BLaER1 treated with 17β-estradiol and CSF1 and Interleukin-3, amounts not matched to agents 10 nM and 100 nM (cell line): Measurements from ENCODE around the gene STEEP1.
A peak's percentile ranks its signal among the peaks of the same experiment; 100 is the strongest.

Experiments
- H3K27ac ChIP-seq, 11 experiments: shearing (Covaris generic); formaldehyde crosslinking; 2 replicates each; pipeline ENCODE4 v1.8.1; 2022
- H3K27me3 ChIP-seq, 11 experiments: shearing (Covaris generic); formaldehyde crosslinking; 2 replicates each; pipeline ENCODE4 v1.8.1; 2022
- H3K36me3 ChIP-seq, 11 experiments: shearing (Covaris generic); formaldehyde crosslinking; 2 replicates each; pipeline ENCODE4 v1.8.1; 2022
- H3K4me1 ChIP-seq, 10 experiments: shearing (Covaris generic); formaldehyde crosslinking; 2 replicates each; pipeline ENCODE4 v1.8.1; 2022
- H3K4me2 ChIP-seq, 11 experiments: shearing (Covaris generic); formaldehyde crosslinking; 2 replicates each; pipeline ENCODE4 v1.8.1; 2022
- H3K4me3 ChIP-seq, 10 experiments: shearing (Covaris generic); formaldehyde crosslinking; 2 replicates each; pipeline ENCODE4 v1.8.1; 2022
- H3K9ac ChIP-seq, 11 experiments: shearing (Covaris generic); formaldehyde crosslinking; 2 replicates each; pipeline ENCODE4 v1.8.1; 2022
- H3K9me3 ChIP-seq, 11 experiments: shearing (Covaris generic); formaldehyde crosslinking; replicated peaks in 1 of 11; 2 replicates each; pipeline ENCODE4 v1.8.1; 2022
- H4K20me1 ChIP-seq, 11 experiments: shearing (Covaris generic); formaldehyde crosslinking; 2 replicates each; pipeline ENCODE4 v1.8.1; 2022
- Cebpa-rat ChIP-seq, 11 experiments: shearing (Covaris generic); IDR thresholded peaks; 2 replicates each; pipeline ENCODE4 v1.8.1; 2022

The STEEP1 gene

GRCh38 chrX:119565107-119565663 is at the start of gene STEEP1:
STEEP1 (minus strand) TSS chrX:119565409; CDS start chrX:119565355, 54 bp downstream.
- Histone ChIP-seq H3K27me3 (no peaks in the 10 kb centered on the region), H3K9ac (peak within 1 kb of the TSS; percentile 76 to 85 (median 81)), H3K4me2 (peak within 1 kb of the TSS; percentile 68 to 83 (median 74)), H4K20me1 (peaks cover 0 to 11% (median 0%) of the 10 kb centered on the region in 11 experiments; a peak in 4 of 22 replicates), H3K4me1 (peaks cover 0 to 13% (median 7%) of the 10 kb centered on the region in 10 experiments; a peak in 7 of 20 replicates), H3K4me3 (peak within 1 kb of the TSS; percentile 62 to 80 (median 72)), H3K36me3 (peaks cover 0 to 16% (median 1%) of the 10 kb centered on the region in 11 experiments; a peak in 11 of 22 replicates), H3K27ac (peak within 1 kb of the TSS; percentile 55 to 75 (median 65); a peak in 21 of 22 replicates), H3K9me3 (no peaks in the 10 kb centered on the region)
- TF ChIP-seq Cebpa-rat (IDR thresholded peaks at IDR 0.05), result no peak

GRCh38 chrX:119614776-119615175 is 49.6 kb upstream of the STEEP1 start:
- no peaks in the 10 kb centered on the region for H3K9me3 ChIP-seq
- H3K36me3 ChIP-seq, result no peaks in the 10 kb centered on the region
- no peaks in the 10 kb centered on the region for H3K27me3 ChIP-seq
- no peak for TF ChIP-seq Cebpa-rat (IDR thresholded peaks at IDR 0.05)
- H3K4me2 ChIP-seq, result no peak overlapping the region
- no peaks in the 10 kb centered on the region; a peak in 2 of 22 replicates for H4K20me1 ChIP-seq
- H3K9ac ChIP-seq, result no peak overlapping the region
- H3K4me3 ChIP-seq, result no peak overlapping the region
- H3K27ac ChIP-seq, result no peak overlapping the region
- H3K4me1 ChIP-seq, result peaks cover 26 to 40% (median 31%) of the 10 kb centered on the region in 10 experiments

GRCh38 chrX:119607018-119607389 is 41.8 kb upstream of the STEEP1 start:
- peaks cover 0 to 10% (median 0%) of the 10 kb centered on the region in 11 experiments; a peak in 4 of 22 replicates for H3K36me3 ChIP-seq
- H3K27me3 ChIP-seq, result no peaks in the 10 kb centered on the region
- no peak for TF ChIP-seq Cebpa-rat (IDR thresholded peaks at IDR 0.05)
- H3K4me2 ChIP-seq, result peak overlapping the region; percentile 37 to 83 (median 66)
- peaks cover 5 to 30% (median 14%) of the 10 kb centered on the region in 10 experiments; a peak in 16 of 20 replicates for H3K4me1 ChIP-seq
- H3K9ac ChIP-seq, result peak overlapping the region; percentile 85 to 96 (median 92); a peak in 21 of 22 replicates
- H4K20me1 ChIP-seq, result peaks cover 0 to 36% (median 33%) of the 10 kb centered on the region in 11 experiments; a peak in 18 of 22 replicates
- no peaks in the 10 kb centered on the region for H3K9me3 ChIP-seq
- H3K27ac ChIP-seq, result peak overlapping the region; percentile 71 to 95 (median 92); a peak in 19 of 22 replicates
- H3K4me3 ChIP-seq, result peak overlapping the region; percentile 66 to 82 (median 72); a peak in 16 of 20 replicates

- H4K20me1 ChIP-seq, result peaks cover 0 to 41% (median 38%) of the 10 kb centered on the region in 11 experiments; a peak in 18 of 22 replicates
- H3K27me3 ChIP-seq, result no peaks in the 10 kb centered on the region
- H3K4me1 ChIP-seq, result peaks cover 5 to 30% (median 14%) of the 10 kb centered on the region in 10 experiments; a peak in 16 of 20 replicates
- H3K9me3 ChIP-seq, result no peaks in the 10 kb centered on the region
- H3K27ac ChIP-seq, result peak within 1 kb of the TSS; percentile 71 to 95 (median 92); a peak in 21 of 22 replicates
- TF ChIP-seq Cebpa-rat (IDR thresholded peaks at IDR 0.05), result no peak
- peak within 1 kb of the TSS; percentile 66 to 82 (median 72) for H3K4me3 ChIP-seq
- peaks cover 0 to 15% (median 0%) of the 10 kb centered on the region in 11 experiments; a peak in 6 of 22 replicates for H3K36me3 ChIP-seq
- peak within 1 kb of the TSS; percentile 55 to 88 (median 78) for H3K4me2 ChIP-seq
- peak within 1 kb of the TSS; percentile 85 to 96 (median 92) for H3K9ac ChIP-seq
Observed at GRCh38 chrX:119606280-119607017, 41.2 kb upstream of the STEEP1 start, which contains the start of gene NKRF. NKRF (minus strand) TSS chrX:119606424.

GRCh38 chrX:119605464-119606279 is 40.5 kb upstream of the STEEP1 start:
- H3K4me2 ChIP-seq, result peak overlapping the region; percentile 55 to 88 (median 78)
- no peaks in the 10 kb centered on the region for H3K27me3 ChIP-seq
- peaks cover 0 to 48% (median 41%) of the 10 kb centered on the region in 11 experiments; a peak in 19 of 22 replicates for H4K20me1 ChIP-seq
- peaks cover 5 to 30% (median 14%) of the 10 kb centered on the region in 10 experiments; a peak in 16 of 20 replicates for H3K4me1 ChIP-seq
- peak overlapping the region; percentile 71 to 95 (median 92); a peak in 21 of 22 replicates for H3K27ac ChIP-seq
- peak overlapping the region; percentile 66 to 82 (median 72) for H3K4me3 ChIP-seq
- no peaks in the 10 kb centered on the region for H3K9me3 ChIP-seq
- H3K36me3 ChIP-seq, result peaks cover 0 to 21% (median 5%) of the 10 kb centered on the region in 11 experiments; a peak in 17 of 22 replicates
- TF ChIP-seq Cebpa-rat (IDR thresholded peaks at IDR 0.05), result no peak
- peak overlapping the region; percentile 85 to 96 (median 92) for H3K9ac ChIP-seq

- peaks cover 0 to 56% (median 44%) of the 10 kb centered on the region in 11 experiments; a peak in 19 of 22 replicates for H4K20me1 ChIP-seq
- H3K4me2 ChIP-seq, result peak overlapping the region; percentile 55 to 88 (median 78)
- no peaks in the 10 kb centered on the region for H3K9me3 ChIP-seq
- peak overlapping the region; percentile 66 to 82 (median 72) for H3K4me3 ChIP-seq
- no peaks in the 10 kb centered on the region for H3K27me3 ChIP-seq
- H3K9ac ChIP-seq, result peak overlapping the region; percentile 56 to 96 (median 92)
- peaks cover 0 to 24% (median 13%) of the 10 kb centered on the region in 11 experiments; a peak in 18 of 22 replicates for H3K36me3 ChIP-seq
- peak overlapping the region in 9 of 11 experiments; percentile 0 to 95 (median 55); a peak in 14 of 22 replicates for H3K27ac ChIP-seq
- peaks cover 5 to 30% (median 14%) of the 10 kb centered on the region in 10 experiments; a peak in 16 of 20 replicates for H3K4me1 ChIP-seq
- no peak for TF ChIP-seq Cebpa-rat (IDR thresholded peaks at IDR 0.05)
Observed at GRCh38 chrX:119604766-119605463, 39.7 kb upstream of the STEEP1 start.

- peaks cover 0 to 77% (median 55%) of the 10 kb centered on the region in 11 experiments; a peak in 19 of 22 replicates for H4K20me1 ChIP-seq
- no peak overlapping the region for H3K4me2 ChIP-seq
- H3K9ac ChIP-seq, result no peak overlapping the region
- H3K4me3 ChIP-seq, result no peak overlapping the region
- no peak overlapping the region for H3K27ac ChIP-seq
- H3K27me3 ChIP-seq, result no peaks in the 10 kb centered on the region
- H3K36me3 ChIP-seq, result peaks cover 0 to 24% (median 13%) of the 10 kb centered on the region in 11 experiments; a peak in 18 of 22 replicates
- peaks cover 5 to 30% (median 14%) of the 10 kb centered on the region in 10 experiments; a peak in 16 of 20 replicates for H3K4me1 ChIP-seq
- TF ChIP-seq Cebpa-rat (IDR thresholded peaks at IDR 0.05), result no peak
- no peaks in the 10 kb centered on the region for H3K9me3 ChIP-seq
Observed at GRCh38 chrX:119602701-119603255, 37.6 kb upstream of the STEEP1 start.
